VCaP (cell line): ENCODE measurements around the gene NRG2.

Source experiments
- H3K27ac ChIP-seq: fragments of 450-650 bp; 2 replicates; pipeline ENCODE4 v1.5.1; 2017
- CTCF ChIP-seq: fragments of 450-650 bp; conservative IDR thresholded peaks from 2 replicates; pipeline ENCODE4 v1.5.1; 2017; ENCODE audit warnings: mild to moderate bottlenecking, moderate library complexity

The NRG2 gene

DNA sequence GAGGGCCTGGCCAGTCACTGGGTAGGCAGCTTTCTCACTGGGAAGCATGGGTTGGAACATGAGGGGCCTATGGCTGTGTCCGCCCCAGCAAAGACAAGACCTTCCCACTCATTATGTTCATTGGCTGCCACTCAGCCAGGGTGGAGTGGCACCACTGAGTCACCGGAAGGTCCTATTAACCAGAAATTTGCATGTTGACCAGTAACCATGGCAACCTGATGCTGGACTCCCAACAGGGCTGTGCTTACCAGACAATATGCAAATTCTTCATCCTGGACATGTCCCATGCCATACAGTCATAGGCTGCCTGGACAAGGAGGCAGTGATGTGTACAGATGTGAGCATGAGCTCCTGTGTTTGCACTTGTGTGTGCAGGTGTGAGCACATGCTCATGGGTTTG lies 180.8 kb downstream of the NRG2 start:
- TF ChIP-seq CTCF, result no peak
- no peak overlapping the region for H3K27ac ChIP-seq

GRCh38 chr5:139861889-139862207 lies 181.3 kb downstream of the NRG2 start:
- no peak for TF ChIP-seq CTCF
- no peak overlapping the region for H3K27ac ChIP-seq

DNA sequence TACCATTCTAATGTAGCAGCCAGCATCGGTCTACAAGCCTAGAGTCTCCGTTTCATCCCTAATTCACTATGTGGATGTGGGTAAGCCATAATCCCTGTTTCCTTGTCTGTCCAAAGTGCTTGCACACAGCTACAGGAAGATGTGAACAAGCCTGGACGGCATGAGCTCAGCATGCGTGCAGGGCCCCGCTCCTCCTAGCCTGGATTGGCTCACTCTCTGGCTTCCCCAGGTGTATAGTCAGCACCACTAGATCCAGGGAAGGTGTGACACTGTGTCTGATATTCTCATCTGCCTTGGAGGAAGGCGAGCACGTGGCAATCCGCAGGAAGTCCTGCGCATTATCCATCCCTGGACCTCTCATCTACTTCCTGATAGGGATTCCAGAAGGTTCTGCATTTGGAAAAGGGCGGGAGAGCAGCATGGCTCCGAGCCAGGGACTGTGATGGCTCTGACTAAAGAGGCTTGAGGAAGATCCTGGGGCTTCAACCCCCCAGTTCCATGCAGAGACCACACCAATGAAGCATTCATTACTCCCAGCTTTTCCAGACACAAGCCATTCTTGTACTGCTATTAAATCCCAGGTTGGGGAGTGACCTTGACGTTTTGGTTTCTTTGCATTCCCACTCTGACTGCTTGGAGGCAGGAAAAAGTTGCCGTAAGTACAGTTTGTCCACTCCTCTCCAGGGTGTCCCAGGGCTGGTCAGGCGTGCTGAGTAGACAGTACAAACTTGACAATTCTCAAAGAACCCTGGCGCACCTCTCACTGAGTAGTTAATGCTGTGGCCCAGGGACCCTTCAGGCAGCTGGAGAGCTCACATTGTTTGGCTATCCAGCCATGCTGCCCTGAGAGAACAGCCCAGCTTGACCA lies 181.8 kb downstream of the NRG2 start:
- H3K27ac ChIP-seq, result no peak overlapping the region
- TF ChIP-seq CTCF, result no peak

GRCh38 chr5:139859013-139859412 lies 184.1 kb downstream of the NRG2 start:
- H3K27ac ChIP-seq, result no peak overlapping the region
- TF ChIP-seq CTCF, result no peak

DNA sequence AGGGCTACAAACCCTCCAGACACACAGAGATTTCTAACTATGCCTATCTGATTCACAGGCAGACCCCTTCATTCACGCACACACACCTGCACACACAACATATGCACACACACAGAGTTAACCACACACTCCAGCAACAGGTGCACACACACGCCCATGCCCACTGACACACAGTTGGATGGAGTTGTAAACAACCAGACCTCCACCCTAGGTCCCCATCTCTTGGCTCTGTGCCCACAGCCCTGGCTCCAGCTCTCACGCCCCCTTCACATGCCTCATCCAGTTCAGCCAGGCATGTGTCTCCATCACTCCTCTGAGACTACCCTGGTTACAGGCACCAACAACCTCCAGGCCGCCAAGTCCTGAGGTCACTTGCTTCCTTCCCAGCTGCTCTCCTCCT lies 186.4 kb downstream of the NRG2 start:
- H3K27ac ChIP-seq, result no peak overlapping the region
- no peak for TF ChIP-seq CTCF

- TF ChIP-seq CTCF, result no peak
- no peak overlapping the region for H3K27ac ChIP-seq
Measured at GRCh38 chr5:139855946-139856540, 187.1 kb downstream of the NRG2 start.

DNA sequence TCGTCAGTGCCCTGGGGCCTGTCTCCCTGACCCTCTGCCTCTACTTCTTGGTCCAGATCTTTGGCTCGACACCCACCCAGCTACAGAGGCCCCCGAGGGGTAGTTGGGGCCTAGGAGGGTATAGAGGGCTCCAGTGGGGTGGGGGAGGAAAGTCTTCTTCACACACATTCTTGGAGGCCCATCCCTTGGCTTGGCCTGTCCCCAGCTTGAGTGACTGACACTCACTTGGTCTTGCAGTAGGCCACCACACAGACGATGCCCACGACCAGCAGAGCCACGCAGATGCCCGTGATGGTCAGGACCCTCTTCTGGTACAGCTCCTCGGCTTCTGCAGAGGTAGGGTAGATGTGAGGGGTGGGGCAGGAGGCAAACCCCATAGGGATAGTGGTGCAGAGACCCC lies 187.6 kb downstream of the NRG2 start:
- no peak for TF ChIP-seq CTCF
- H3K27ac ChIP-seq, result no peak overlapping the region
